Inflammatory macrophage (primary cell): ENCODE measurements around the gene NUDC.
"Not testable (repeated sequence)": the region's sequence is repeated elsewhere in the genome, so short reads cannot be mapped to it uniquely, and the experiment has no call there.

Source experiments
- DNase-seq, 2 donors: peaks; one replicate each; pipeline ENCODE4 v3.0.0-alpha.2; 2020 to 2022
- total RNA-seq, 18 experiments: gene quantifications; one replicate each; lab custom pipeline; 2026; ENCODE audit warnings: mixed read lengths in 6 of 18, inconsistent platforms in 2 of 18; lab: John Stamatoyannopoulos, UW

Gene NUDC
- total RNA-seq: 10.8 to 49.3 (median 38.0) reads per million in 18 experiments

- DNase-seq: peak; percentile 98
Observed at GRCh38 chr1:26921540-26922430, at the start of gene NUDC. TSS of gene NUDC (plus strand) at chr1:26921743. CDS start at chr1:26921849, 106 bp downstream.

GRCh38 chr1:26873097-26873496 is 48.4 kb upstream of the NUDC start:
- not testable (repeated sequence) for DNase-seq

- DNase-seq: no peak
Observed at GRCh38 chr1:26874896-26875295, 46.6 kb upstream of the NUDC start.

GRCh38 chr1:26877326-26877725 is 44.2 kb upstream of the NUDC start:
- DNase-seq: no peak

GRCh38 chr1:26879793-26880192 is 41.8 kb upstream of the NUDC start:
- DNase-seq: no peak

GRCh38 chr1:26881611-26882010 is 39.9 kb upstream of the NUDC start:
- not testable (repeated sequence) for DNase-seq

GRCh38 chr1:26882696-26883463 is 38.7 kb upstream of the NUDC start:
- no peak for DNase-seq

- peak; percentile 46 to 49 for DNase-seq
Observed at GRCh38 chr1:26887125-26887524, 34.4 kb upstream of the NUDC start.

- DNase-seq: no peak
Observed at GRCh38 chr1:26888231-26888630, 33.3 kb upstream of the NUDC start.

GRCh38 chr1:26889551-26890466 is 31.7 kb upstream of the NUDC start, which contains the start of gene GPN2:
TSS of gene GPN2 (minus strand) at chr1:26890283. CDS start at chr1:26890096, 187 bp downstream.
- DNase-seq: peak; percentile 63 to 83

GRCh38 chr1:26890467-26890796 is 31.1 kb upstream of the NUDC start:
- DNase-seq: no peak

GRCh38 chr1:26894263-26894662 is 27.3 kb upstream of the NUDC start:
- DNase-seq: no peak

- DNase-seq: no peak
Observed at GRCh38 chr1:26897351-26897750, 24.2 kb upstream of the NUDC start.

- DNase-seq: peak; percentile 86 to 93
Observed at GRCh38 chr1:26900001-26900814, 21.3 kb upstream of the NUDC start, which contains the start of gene GPATCH3. TSS of gene GPATCH3 (minus strand) at chr1:26900467. CDS start at chr1:26900442, 25 bp downstream.

- no peak for DNase-seq
Observed at GRCh38 chr1:26900815-26901511, 20.6 kb upstream of the NUDC start.

GRCh38 chr1:26907071-26907917 is 14.2 kb upstream of the NUDC start:
- no peak for DNase-seq

- DNase-seq: no peak
Observed at GRCh38 chr1:26909951-26910342, 11.6 kb upstream of the NUDC start.

- DNase-seq: no peak
Observed at GRCh38 chr1:26910343-26911160, 11.0 kb upstream of the NUDC start.
